Hepatocyte (in vitro differentiated cells): ENCODE data around the gene PMPCB. TPM values are rescaled to one million over a fixed set of nuclear protein-coding genes. Genes with fewer than 3 reads are reported as not detected.

ENCODE experiments used
- DNase-seq: peaks from one replicate; pipeline ENCODE4 v3.0.0-alpha.2; 2016; ENCODE audit warnings: low spot score
- H2AFZ ChIP-seq: fragments of 200-600 bp; sonication (generic); 2 replicates; pipeline ENCODE4 v1.6.0; 2016; ENCODE audit warnings: antibody characterized with exemption, mild to moderate bottlenecking
- H3K27ac ChIP-seq: fragments of 200-600 bp; sonication (generic); 2 replicates; pipeline ENCODE4 v1.5.1; 2016; ENCODE audit warnings: mild to moderate bottlenecking
- H3K27me3 ChIP-seq: fragments of 200-600 bp; sonication (generic); 2 replicates; pipeline ENCODE4 v1.6.1; 2016
- H3K36me3 ChIP-seq: fragments of 200-600 bp; sonication (generic); replicated peaks from 2 replicates; pipeline ENCODE4 v1.5.1; 2016; ENCODE audit warnings: low read depth; ENCODE audit not compliant: insufficient read depth
- H3K4me1 ChIP-seq: fragments of 200-600 bp; sonication (generic); 2 replicates; pipeline ENCODE4 v1.5.1; 2016; ENCODE audit warnings: mild to moderate bottlenecking, moderate library complexity; ENCODE audit not compliant: insufficient read depth
- H3K4me2 ChIP-seq: fragments of 200-600 bp; sonication (generic); 2 replicates; pipeline ENCODE4 v1.6.0; 2016
- H3K4me3 ChIP-seq: fragments of 200-600 bp; sonication (generic); 2 replicates; pipeline ENCODE4 v1.5.1; 2016; ENCODE audit warnings: mild to moderate bottlenecking
- H3K79me2 ChIP-seq: fragments of 200-600 bp; sonication (generic); 2 replicates; pipeline ENCODE4 v1.6.0; 2017; ENCODE audit warnings: mild to moderate bottlenecking
- H3K9me2 ChIP-seq: fragments of 200-600 bp; sonication (generic); replicated peaks from 2 replicates; pipeline ENCODE4 v1.6.0; 2017; ENCODE audit warnings: mild to moderate bottlenecking; ENCODE audit not compliant: insufficient read depth
- H3K9me3 ChIP-seq: fragments of 200-600 bp; sonication (generic); 2 replicates; pipeline ENCODE4 v1.5.1; 2016; ENCODE audit warnings: low read depth, mild to moderate bottlenecking
- H4K20me1 ChIP-seq: fragments of 200-600 bp; sonication (generic); 2 replicates; pipeline ENCODE4 v1.6.0; 2016; ENCODE audit warnings: mild to moderate bottlenecking; ENCODE audit not compliant: insufficient read depth, poor library complexity, severe bottlenecking
- EZH2 ChIP-seq: fragments of 200-600 bp; sonication (generic); IDR thresholded peaks from 2 replicates; pipeline ENCODE4 v1.6.1; 2016; ENCODE audit warnings: antibody characterized with exemption, mild to moderate bottlenecking, borderline replicate concordance
- EZH2phosphoT487 ChIP-seq: fragments of 200-600 bp; sonication (generic); IDR thresholded peaks from one replicate; pipeline ENCODE4 v1.6.1; 2018; ENCODE audit warnings: antibody characterized with exemption, mild to moderate bottlenecking, low read depth, moderate library complexity; ENCODE audit not compliant: unreplicated experiment, severe bottlenecking
- WGBS: methylation state at CpG from one replicate; pipeline ENCODE4 v1.1.6; 2016; ENCODE audit warnings: low lambda C conversion rate; ENCODE audit errors: missing lambda C conversion rate; 5-methylcytosine and 5-hydroxymethylcytosine counted together
- polyA plus RNA-seq: library from polyadenylated mRNA; unstranded; fragments of >200 nt; fragmentation: Nextera tagmentation; extraction: Ambion mirVana; gene quantifications from 2 replicates; pipeline ENCODE4 v1.2.1, GENCODE V29; 2016
- small RNA-seq: library from RNA; depleted of rRNA; stranded (forward); fragments of <200 nt; gene quantifications from one replicate; pipeline ENCODE3, GENCODE V24; 2014
- total RNA-seq: library from RNA; depleted of rRNA; stranded (reverse); fragments of >200 nt; gene quantifications from 2 replicates; pipeline ENCODE4 v1.2.3, GENCODE V29; 2014
- TF ChIP-seq, protein P1 (sequence below): fragments of 200-600 bp; sonication (generic); IDR thresholded peaks from 2 replicates; pipeline ENCODE4 v1.5.1; 2016; ENCODE audit warnings: antibody characterized with exemption, mild to moderate bottlenecking; ENCODE audit not compliant: poor library complexity

The PMPCB gene
- total and polyA plus RNA-seq, 2 experiments from 2014 or later = 63.0 to 67.6 TPM

DNA sequence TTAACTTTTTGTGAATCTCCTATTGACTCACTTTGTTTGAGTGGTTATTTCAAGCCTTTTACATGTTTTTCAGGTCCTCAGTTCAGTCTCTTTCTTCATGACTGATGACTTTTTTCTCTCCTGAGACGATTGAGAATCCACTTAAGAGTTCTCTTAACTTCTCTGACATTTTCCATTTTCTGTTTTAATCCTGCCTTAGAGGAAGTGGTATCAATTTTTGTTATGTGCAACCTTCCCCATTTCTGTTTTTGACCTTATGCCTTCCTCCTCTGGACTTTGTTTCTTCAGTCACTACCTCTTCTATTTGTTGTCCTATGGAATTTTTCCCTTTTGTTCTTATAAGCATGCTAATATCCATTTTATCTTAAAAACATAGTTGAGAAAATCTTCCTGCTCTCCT, 52.6 kb downstream of the PMPCB start:
- TF ChIP-seq, protein P1, sequence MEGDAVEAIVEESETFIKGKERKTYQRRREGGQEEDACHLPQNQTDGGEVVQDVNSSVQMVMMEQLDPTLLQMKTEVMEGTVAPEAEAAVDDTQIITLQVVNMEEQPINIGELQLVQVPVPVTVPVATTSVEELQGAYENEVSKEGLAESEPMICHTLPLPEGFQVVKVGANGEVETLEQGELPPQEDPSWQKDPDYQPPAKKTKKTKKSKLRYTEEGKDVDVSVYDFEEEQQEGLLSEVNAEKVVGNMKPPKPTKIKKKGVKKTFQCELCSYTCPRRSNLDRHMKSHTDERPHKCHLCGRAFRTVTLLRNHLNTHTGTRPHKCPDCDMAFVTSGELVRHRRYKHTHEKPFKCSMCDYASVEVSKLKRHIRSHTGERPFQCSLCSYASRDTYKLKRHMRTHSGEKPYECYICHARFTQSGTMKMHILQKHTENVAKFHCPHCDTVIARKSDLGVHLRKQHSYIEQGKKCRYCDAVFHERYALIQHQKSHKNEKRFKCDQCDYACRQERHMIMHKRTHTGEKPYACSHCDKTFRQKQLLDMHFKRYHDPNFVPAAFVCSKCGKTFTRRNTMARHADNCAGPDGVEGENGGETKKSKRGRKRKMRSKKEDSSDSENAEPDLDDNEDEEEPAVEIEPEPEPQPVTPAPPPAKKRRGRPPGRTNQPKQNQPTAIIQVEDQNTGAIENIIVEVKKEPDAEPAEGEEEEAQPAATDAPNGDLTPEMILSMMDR = no peak
- TF ChIP-seq EZH2 (no peak), EZH2phosphoT487 (no peak)
- H3K4me2 ChIP-seq = peak overlapping the region; percentile 96
- H3K27ac ChIP-seq = no peak overlapping the region
- no peaks in the 10 kb centered on the region for H3K27me3 ChIP-seq
- H3K9me3 ChIP-seq = no peaks in the 10 kb centered on the region
- H3K79me2 ChIP-seq = peaks cover 78% of the 10 kb centered on the region
- peaks cover 18% of the 10 kb centered on the region for H3K4me1 ChIP-seq
- no peaks in the 10 kb centered on the region for H3K36me3 ChIP-seq
- H2AFZ ChIP-seq = no peak overlapping the region
- DNase-seq = no peak
- H3K9me2 ChIP-seq = no peaks in the 10 kb centered on the region
- 85% methylated on average over 1 of the region's 1 CpG for WGBS
- H4K20me1 ChIP-seq = peaks cover 36% of the 10 kb centered on the region
- H3K4me3 ChIP-seq = no peak overlapping the region

Small RNA genes within 50 kb of the gene (small RNA-seq; reads per million reads assigned to genes)
- not detected for gene RPS29P16

Other genes with a start within 250 kb of the PMPCB start
- gene FBXL13, start 222.6 kb upstream of the PMPCB start, total RNA-seq = 1.8 and 3.3 TPM in 2 replicates
- 0.10 and 0.30 TPM in 2 replicates for gene FBXL13, start 222.6 kb upstream of the PMPCB start, polyA plus RNA-seq
- gene ARMC10, start 222.3 kb upstream of the PMPCB start, total RNA-seq = 27.2 and 35.7 TPM in 2 replicates
- gene ARMC10, start 222.3 kb upstream of the PMPCB start, polyA plus RNA-seq = 28.5 and 33.5 TPM in 2 replicates
- 11.0 and 17.3 TPM in 2 replicates for gene NAPEPLD, start 148.3 kb upstream of the PMPCB start, total RNA-seq
- 12.0 and 12.9 TPM in 2 replicates for gene NAPEPLD, start 148.3 kb upstream of the PMPCB start, polyA plus RNA-seq
- 22.8 and 24.8 TPM in 2 replicates for gene DNAJC2, start 47.3 kb downstream of the PMPCB start, total RNA-seq
- 33.7 and 38.2 TPM in 2 replicates for gene DNAJC2, start 47.3 kb downstream of the PMPCB start, polyA plus RNA-seq
- 126 and 158 TPM in 2 replicates for gene PSMC2, start 50.2 kb downstream of the PMPCB start, total RNA-seq
- 138 and 143 TPM in 2 replicates for gene PSMC2, start 50.2 kb downstream of the PMPCB start, polyA plus RNA-seq
- gene SLC26A5, start 148.8 kb downstream of the PMPCB start, total RNA-seq = 0.08 and 0.30 TPM in 2 replicates
- gene SLC26A5, start 148.8 kb downstream of the PMPCB start, polyA plus RNA-seq = 0.28 TPM in 1 of 2 replicates, not detected in the other